ENCODE measurements around the gene TMEM41B. TPM values are rescaled to one million over a fixed set of nuclear protein-coding genes. Genes with fewer than 3 reads are reported as not detected.
"Not testable (repeated sequence)": the region's sequence is repeated elsewhere in the genome, so short reads cannot be mapped to it uniquely, and the experiment has no call there.

The TMEM41B gene
- total RNA-seq, 2 donors from 2014 or later = 25.4 to 35.9 TPM

DNA sequence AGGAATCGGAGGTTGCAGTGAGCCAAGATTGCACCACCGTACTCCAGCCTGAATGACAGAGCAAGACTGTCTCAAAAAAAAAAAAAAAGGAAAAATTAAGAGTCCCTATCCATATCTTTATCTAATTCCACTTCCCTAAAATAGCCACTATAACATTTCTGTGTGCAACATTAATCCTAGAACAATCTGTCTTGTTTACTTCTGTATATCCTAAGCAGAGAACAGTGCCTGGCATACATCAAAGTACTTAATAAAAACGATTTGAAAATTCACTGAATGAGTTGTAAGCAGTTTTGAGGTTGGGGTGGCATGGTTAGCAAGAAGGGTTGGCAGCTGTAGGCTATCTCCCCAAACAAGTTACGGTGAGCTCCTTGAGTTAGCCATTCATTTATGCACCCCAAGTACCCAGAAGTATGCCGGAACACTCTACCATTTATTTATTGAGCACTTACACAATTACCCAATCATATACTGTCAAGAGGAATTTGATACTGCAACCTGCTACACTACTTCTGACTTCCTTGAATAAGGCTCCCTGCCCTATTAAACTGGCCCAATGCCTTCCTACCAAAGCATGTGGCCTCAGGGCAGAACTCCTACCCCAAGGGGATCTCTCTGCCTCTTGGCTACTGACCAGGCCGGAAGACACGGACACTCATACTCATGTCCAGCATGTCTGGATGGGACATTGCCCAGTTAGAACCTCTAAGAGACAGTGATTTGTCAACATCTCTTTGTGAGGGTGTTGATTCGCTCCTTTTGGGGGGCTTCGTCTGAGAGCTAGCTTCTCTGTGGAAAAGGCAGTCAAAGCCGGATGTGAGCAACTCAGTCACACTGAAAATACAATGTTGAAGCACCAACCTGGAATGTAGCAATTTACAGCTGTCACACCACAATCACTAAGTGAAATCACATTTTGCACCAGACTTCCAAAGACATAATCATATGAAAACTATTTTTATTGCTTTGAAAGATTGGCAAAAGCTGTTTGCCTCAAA, 16.3 kb upstream of the TMEM41B start:
- no peak for TF ChIP-seq POLR2A (IDR thresholded peaks at IDR 0.05)
- TF ChIP-seq, protein P1, sequence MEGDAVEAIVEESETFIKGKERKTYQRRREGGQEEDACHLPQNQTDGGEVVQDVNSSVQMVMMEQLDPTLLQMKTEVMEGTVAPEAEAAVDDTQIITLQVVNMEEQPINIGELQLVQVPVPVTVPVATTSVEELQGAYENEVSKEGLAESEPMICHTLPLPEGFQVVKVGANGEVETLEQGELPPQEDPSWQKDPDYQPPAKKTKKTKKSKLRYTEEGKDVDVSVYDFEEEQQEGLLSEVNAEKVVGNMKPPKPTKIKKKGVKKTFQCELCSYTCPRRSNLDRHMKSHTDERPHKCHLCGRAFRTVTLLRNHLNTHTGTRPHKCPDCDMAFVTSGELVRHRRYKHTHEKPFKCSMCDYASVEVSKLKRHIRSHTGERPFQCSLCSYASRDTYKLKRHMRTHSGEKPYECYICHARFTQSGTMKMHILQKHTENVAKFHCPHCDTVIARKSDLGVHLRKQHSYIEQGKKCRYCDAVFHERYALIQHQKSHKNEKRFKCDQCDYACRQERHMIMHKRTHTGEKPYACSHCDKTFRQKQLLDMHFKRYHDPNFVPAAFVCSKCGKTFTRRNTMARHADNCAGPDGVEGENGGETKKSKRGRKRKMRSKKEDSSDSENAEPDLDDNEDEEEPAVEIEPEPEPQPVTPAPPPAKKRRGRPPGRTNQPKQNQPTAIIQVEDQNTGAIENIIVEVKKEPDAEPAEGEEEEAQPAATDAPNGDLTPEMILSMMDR (IDR thresholded peaks at IDR 0.05) = no peak
- ATAC-seq = no peak
- intact Hi-C loops (cut with DNase I) = no loop called here
- no peaks in the 10 kb centered on the region for H3K9me3 ChIP-seq
- no peaks in the 10 kb centered on the region for H3K4me1 ChIP-seq
- DNase-seq = no peak
- H3K27ac ChIP-seq = no peak overlapping the region
- H3K4me3 ChIP-seq = no peak overlapping the region
- H3K36me3 ChIP-seq (replicated peaks in 1 of 2; ENCODE audit: insufficient read depth in 1 of 2, low read depth in 2 of 2) = no peaks in the 10 kb centered on the region
- no peaks in the 10 kb centered on the region for H3K27me3 ChIP-seq
- WGBS, 2 donors = 79 to 80% methylated on average over 10 of the region's 10 CpGs

GRCh38 chr11:9320047-9320446, 5.7 kb upstream of the TMEM41B start:
- TF ChIP-seq, protein P1 (IDR thresholded peaks at IDR 0.05) = no peak
- TF ChIP-seq POLR2A (IDR thresholded peaks at IDR 0.05) = no peak
- Histone ChIP-seq H3K9me3 (no peaks in the 10 kb centered on the region), H3K27ac (no peak overlapping the region), H3K4me1 (peaks cover 5% of the 10 kb centered on the region), H3K4me3 (no peak overlapping the region), H3K27me3 (no peaks in the 10 kb centered on the region), H3K36me3 (replicated peaks in 1 of 2; ENCODE audit: insufficient read depth in 1 of 2, low read depth in 2 of 2) (no peaks in the 10 kb centered on the region)
- intact Hi-C loops (cut with DNase I) = loop anchor here (5.0 kb wide), 1 partner anchor 37 kb away; no protein-coding TSS in a partner anchor
- ATAC-seq (no peak), DNase-seq (no peak)
- 91 to 95% methylated on average over 3 of the region's 3 CpGs for whole genome bisulfite sequencing, 2 donors

GRCh38 chr11:9319377-9320001, 5.1 kb upstream of the TMEM41B start:
- intact Hi-C loops (cut with DNase I) = loop anchor here (5.0 to 10.0 kb wide), 2 partner anchors 38 to 65 kb away; partner anchors contain the start of gene IPO7
- not testable (repeated sequence) for DNase-seq, H3K27ac ChIP-seq

DNA sequence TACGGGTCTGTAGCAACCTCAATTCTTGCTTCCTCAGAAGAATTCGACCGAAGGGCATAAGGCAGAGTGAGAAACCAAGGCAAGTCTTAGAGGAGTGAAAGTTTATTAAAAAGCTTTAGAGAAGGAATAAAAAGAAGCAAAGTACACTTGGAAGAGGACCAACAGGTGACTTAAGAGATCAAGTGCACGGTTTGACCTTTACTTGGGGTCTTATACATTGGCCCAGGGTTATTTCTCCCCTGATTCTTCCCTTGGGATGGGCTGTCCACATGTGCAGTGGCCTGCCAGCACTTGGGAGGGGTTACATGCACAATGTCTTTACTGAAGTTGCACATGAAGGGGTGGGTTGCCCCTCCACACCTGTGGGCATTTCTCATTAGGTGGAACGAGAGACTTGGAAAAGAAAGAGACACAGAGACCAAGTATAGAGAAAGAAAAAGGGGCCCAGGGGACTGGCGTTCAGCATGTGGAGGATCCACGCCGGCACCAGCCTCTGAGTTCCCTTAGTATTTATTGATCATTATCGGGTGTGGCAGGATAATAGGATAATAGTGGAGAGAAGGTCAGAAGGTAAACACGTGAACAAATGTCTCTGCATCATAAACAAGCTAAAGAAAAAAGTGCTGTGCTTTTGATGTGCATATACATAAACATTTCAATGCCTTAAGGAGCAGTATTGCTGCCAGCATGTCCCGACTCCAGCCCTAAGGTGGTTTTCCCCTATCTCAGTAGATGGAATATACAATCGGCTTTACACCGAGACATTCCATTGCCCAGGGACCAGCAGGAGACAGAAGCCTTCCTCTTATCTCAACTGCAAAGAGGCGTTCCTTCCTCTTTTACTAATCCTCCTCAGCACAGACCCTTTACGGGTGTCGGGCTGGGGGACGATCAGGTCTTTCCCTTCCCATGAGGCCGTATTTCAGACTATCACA, 4.3 kb upstream of the TMEM41B start:
- 36 to 48% methylated on average over 13 to 18 of the region's 18 CpGs for WGBS, 2 donors
- H3K27me3 ChIP-seq; H3K4me1 ChIP-seq; H3K27ac ChIP-seq; H3K9me3 ChIP-seq; H3K36me3 ChIP-seq (replicated peaks in 1 of 2; ENCODE audit: insufficient read depth in 1 of 2, low read depth in 2 of 2); DNase-seq; ATAC-seq; H3K4me3 ChIP-seq: not testable (repeated sequence)
- intact Hi-C loops (cut with DNase I) = loop anchor here (10.0 kb wide), 1 partner anchor 66 kb away; the partner anchor contains the start of gene IPO7

More at GRCh38 chr11:9319377-9320001, 5.1 kb upstream of the TMEM41B start:
- not testable (repeated sequence) for ATAC-seq; H3K9me3 ChIP-seq; H3K27me3 ChIP-seq; H3K36me3 ChIP-seq (replicated peaks in 1 of 2; ENCODE audit: insufficient read depth in 1 of 2, low read depth in 2 of 2); H3K4me3 ChIP-seq; H3K4me1 ChIP-seq
- whole genome bisulfite sequencing, 2 donors = 74% methylated on average over 4 of the region's 4 CpGs

DNA sequence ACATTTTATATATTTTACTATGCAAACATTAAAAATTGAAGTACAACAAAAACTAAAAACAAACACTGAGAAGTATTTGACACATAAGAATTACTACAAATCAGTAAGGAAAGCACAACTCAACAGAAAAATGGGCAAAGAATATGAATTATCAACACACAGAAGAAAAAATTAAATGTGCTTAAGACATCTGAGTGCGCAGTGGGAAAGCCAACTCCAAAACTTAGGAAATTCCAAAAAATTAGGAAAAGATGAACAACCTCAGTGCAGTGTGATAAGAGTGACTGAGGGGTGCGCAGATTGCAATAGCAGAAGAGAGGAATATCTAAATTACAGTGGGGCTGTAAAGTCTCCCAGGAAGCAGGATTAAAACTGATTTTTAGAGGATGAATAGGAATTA, 1.9 kb upstream of the TMEM41B start:
- intact Hi-C loops (cut with DNase I) = loop anchor here (10.0 kb wide), 1 partner anchor 68 kb away; the partner anchor contains the start of gene IPO7
- no peak overlapping the region for H3K4me3 ChIP-seq
- no peaks in the 10 kb centered on the region for H3K36me3 ChIP-seq (replicated peaks in 1 of 2; ENCODE audit: insufficient read depth in 1 of 2, low read depth in 2 of 2)
- H3K27me3 ChIP-seq = no peaks in the 10 kb centered on the region
- peaks cover 24% of the 10 kb centered on the region for H3K4me1 ChIP-seq
- no peak for DNase-seq
- 95 to 96% methylated on average over 2 of the region's 2 CpGs for WGBS, 2 donors
- H3K27ac ChIP-seq = no peak overlapping the region
- H3K9me3 ChIP-seq = no peaks in the 10 kb centered on the region
- TF ChIP-seq, protein P1 (IDR thresholded peaks at IDR 0.05) = no peak
- no peak for TF ChIP-seq POLR2A (IDR thresholded peaks at IDR 0.05)
- no peak for ATAC-seq
